GM18499 (cell line): ENCODE results near the gene TNFRSF4.

ENCODE experiments used
- ATAC-seq: cut with Tn5 transposase; IDR thresholded peaks from one replicate; pipeline ENCODE4 v1.9.1; 2021; ENCODE audit warnings: moderate number of reproducible peaks; ENCODE audit not compliant: insufficient read depth, unreplicated experiment

The TNFRSF4 gene

GRCh38 chr1:1245817-1246576, 32.0 kb upstream of the TNFRSF4 start:
- ATAC-seq, result no peak

- no peak for ATAC-seq
Observed at GRCh38 chr1:1245178-1245816, 31.3 kb upstream of the TNFRSF4 start.

GRCh38 chr1:1244192-1244811, 30.3 kb upstream of the TNFRSF4 start:
- no peak for ATAC-seq

- ATAC-seq, result no peak
Observed at GRCh38 chr1:1243807-1244191, 29.8 kb upstream of the TNFRSF4 start.

GRCh38 chr1:1243266-1243660, 29.3 kb upstream of the TNFRSF4 start:
- ATAC-seq, result no peak

GRCh38 chr1:1242461-1243265, 28.7 kb upstream of the TNFRSF4 start:
- ATAC-seq, result no peak

GRCh38 chr1:1241588-1242219, 27.8 kb upstream of the TNFRSF4 start:
- ATAC-seq, result no peak

- no peak for ATAC-seq
Observed at GRCh38 chr1:1240822-1241587, 27.1 kb upstream of the TNFRSF4 start.

- ATAC-seq, result no peak
Observed at GRCh38 chr1:1240348-1240732, 26.4 kb upstream of the TNFRSF4 start.

GRCh38 chr1:1239614-1240347, 25.8 kb upstream of the TNFRSF4 start:
- ATAC-seq, result no peak

GRCh38 chr1:1239227-1239613, 25.3 kb upstream of the TNFRSF4 start:
- ATAC-seq, result no peak

GRCh38 chr1:1238702-1239178, 24.8 kb upstream of the TNFRSF4 start:
- ATAC-seq, result no peak

GRCh38 chr1:1237874-1238701, 24.1 kb upstream of the TNFRSF4 start:
- no peak for ATAC-seq

GRCh38 chr1:1236945-1237873, 23.3 kb upstream of the TNFRSF4 start:
- no peak for ATAC-seq

GRCh38 chr1:1236176-1236763, 22.3 kb upstream of the TNFRSF4 start:
- no peak for ATAC-seq

- ATAC-seq, result no peak
Observed at GRCh38 chr1:1235016-1235744, 21.2 kb upstream of the TNFRSF4 start.
